HL-60/S4 treated with phorbol 12-myristate 13-acetate at 8.2 ng/mL for 4 days and 3 days (cell line): Measurements from ENCODE around the gene LRRC4B.

Experiments used
- in situ Hi-C: fragments of 300-500 bp; cut with MboI; formaldehyde crosslinking; loops from 2 replicates; pipeline ENCODE4 v1.15.0; 2022; ENCODE audit warnings: low sequenced_read_pairs

LRRC4B gene

DNA sequence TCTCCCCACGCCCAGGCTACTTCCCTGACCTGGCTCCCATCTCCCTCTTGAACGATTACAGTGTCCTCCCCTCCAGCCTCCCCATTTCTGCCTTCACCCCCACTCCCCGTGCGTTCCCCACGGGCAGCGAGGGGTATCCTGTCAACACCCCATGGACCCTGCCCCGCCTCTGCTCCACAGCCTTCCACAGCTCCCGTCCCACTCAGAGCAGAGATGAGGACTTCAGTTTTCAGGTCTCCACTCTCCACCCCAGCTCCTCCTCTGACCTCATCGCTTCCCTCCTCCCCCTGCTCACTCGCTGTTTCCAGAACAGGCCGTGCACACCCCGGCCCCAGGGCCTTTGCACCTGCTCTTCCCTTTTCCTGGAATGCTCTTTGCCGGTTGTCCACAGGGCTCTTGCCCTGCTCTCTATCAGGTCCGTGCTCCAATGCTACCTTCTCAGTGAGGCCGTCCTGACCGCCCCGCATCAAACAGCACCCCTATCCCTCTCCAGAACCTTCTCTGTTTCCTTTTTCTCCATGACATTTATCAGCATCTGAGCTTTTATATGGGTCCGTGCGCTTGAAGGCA lies 15.0 kb downstream of the LRRC4B start:
- in situ Hi-C loops, result no loop called here

DNA sequence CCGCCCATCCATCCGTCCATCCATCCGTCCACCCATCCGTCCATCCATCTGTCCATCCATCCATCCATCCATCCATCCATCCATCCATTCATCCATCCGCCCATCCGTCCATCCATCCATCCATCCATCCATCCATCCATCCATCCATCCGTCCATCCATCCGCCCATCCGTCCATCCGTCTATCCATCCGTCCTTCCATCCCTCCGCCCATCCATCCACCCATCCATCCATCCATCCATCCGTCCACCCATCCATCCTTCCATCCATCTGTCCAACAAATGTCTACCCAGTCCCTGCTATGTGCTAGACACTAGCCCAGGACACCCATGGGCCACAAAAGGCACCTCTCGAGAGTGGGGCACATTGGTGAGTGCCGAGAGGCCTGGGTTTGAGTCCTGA lies 15.7 kb downstream of the LRRC4B start:
- in situ Hi-C loops, result no loop called here

DNA sequence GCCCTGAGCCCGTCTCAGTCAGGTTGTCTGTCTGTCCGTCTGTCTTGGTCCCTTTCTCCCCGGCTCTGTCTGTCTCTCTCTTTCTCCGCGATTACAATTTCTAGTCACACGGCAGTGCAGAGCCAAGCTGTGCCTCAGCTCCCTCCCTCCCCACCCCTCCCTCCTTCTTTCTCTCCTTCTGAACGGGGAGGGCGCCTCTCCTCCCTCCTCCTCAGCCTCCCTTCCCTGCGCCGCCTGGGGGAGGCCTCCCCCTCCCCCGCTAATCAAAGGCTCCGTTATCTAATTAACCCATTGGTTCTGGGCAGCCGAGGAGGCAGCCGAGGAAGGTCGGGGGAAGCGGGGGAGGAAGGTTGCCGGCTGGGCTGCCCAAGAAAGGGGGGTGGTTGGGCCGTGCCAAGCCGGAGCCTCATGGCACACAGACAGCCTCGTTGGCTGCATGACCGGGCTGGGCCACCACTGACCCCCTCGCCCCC lies 16.5 kb downstream of the LRRC4B start:
- in situ Hi-C loops, result no loop called here

DNA sequence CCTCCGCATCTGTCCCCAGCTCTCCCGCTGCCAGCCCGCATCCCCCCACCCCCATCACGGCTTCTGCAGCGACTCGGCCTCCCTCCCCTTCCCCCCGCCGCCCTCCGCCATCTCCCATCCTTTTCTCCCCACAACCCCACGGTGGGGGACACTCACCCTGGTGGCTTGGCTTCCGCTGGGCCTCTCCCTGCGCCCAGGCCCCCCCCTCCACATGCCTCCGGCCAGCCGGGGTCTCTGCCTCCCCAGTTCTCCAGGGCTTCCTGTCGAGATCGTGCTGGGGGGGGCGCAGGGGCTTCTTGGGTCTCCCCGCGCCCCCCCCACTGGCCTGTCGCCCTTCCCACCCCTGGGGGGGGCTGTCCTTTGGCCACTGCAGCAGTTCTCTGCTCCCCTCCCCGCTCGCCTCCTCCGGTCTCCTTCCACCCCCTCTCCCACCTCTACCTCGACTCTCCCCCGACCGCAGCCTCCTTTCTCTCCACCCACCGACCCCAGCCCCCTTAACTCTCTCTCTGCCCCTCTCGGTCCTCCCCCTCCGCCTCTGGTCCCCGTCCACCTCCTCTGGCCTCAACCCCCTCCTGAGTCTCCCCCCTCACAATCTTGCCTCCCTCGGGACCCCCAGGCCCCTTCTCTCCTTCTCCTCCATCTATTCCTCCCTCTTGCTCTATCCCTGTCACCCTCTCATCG lies 17.1 kb downstream of the LRRC4B start:
- in situ Hi-C loops, result no loop called here

DNA sequence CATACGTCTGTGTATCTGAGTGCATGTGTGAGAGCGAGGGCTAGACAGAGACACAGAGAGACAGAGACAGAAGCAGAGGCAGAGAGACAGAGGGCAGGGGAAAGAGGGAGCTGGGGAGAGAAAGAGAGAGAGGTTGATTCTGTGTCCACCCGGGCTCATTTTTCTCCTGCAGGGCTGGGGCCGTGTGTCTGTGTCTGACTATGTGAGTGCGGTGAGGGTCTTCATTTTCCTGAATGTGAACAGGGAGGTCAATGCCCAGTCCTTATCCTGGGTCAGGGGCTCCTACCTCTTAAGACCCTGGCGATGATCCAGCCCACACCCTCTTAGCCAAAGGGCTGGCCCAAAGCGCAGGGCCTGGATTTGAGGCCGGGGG lies 17.7 kb downstream of the LRRC4B start:
- in situ Hi-C loops, result no loop called here

DNA sequence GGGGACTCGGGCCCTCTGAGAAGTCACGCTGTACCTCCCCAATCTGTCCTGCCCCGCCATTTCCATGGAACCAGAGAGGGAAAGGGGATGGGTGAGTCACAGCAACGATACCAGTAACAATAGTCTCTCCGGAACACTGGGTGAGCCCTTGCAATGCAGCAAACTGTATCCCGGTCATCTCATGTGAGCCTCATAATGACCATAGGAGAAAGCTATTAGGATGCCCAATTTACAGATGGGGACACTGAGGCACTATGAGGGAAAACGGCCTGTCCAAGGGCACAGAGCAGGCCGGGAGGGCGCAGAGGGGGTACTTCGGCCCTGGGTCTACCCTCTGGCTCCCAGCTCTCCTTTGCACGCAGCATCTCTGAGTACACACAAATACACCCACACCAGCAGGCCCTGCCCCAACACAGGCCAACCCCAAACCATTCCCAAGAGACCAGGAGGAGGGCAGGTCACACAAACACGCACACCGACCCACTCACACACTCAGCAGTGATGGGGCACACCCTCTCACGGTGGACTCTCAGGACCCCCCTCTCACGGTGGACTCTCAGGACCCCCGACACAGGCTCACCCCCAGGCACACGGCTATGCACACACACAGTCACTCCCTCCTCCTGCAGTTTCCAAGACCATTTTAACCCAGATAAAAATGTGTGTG lies 18.2 kb downstream of the LRRC4B start:
- in situ Hi-C loops, result no loop called here

DNA sequence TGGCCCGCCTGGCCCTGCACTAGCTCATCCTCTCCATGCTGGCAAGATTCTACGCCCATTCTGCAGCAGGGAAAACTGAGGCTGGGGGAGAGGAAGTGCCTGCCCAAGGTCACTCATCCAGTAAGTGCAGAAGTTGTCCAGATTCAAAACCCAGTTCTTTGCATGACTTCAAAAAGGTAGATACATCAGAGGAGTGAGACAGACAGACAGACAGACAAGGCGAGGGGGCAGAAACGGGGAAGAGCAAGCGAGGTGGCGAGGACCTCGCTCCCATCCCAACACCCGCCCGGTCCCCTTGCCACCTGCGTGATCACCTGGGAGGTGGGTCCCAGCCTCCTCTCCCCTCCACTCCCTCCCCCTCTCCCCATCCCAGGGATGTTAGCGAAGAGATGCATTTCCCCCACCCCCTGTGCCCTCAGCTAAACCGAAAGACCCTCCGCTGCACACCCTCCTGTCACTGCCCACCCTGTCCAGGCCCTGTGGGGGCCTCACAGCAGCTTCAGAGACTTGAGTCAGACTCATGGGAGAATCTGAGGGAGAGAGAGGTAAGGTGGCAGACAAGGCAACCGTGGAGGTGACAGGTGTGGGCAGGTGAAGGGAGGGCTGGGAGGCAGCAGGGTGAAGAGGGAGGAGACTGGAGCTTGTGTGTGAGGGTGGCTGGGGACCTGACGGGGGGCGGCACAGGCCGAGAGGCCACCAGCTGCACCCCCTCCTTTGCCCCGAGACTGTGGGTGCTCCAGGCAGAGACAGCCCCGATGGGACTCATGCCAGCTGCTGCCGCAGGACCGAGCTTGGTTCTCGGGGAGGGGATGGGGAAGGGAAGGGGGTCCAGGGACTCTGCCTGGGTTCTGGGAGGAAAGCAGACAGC lies 18.9 kb downstream of the LRRC4B start:
- in situ Hi-C loops, result no loop called here

DNA sequence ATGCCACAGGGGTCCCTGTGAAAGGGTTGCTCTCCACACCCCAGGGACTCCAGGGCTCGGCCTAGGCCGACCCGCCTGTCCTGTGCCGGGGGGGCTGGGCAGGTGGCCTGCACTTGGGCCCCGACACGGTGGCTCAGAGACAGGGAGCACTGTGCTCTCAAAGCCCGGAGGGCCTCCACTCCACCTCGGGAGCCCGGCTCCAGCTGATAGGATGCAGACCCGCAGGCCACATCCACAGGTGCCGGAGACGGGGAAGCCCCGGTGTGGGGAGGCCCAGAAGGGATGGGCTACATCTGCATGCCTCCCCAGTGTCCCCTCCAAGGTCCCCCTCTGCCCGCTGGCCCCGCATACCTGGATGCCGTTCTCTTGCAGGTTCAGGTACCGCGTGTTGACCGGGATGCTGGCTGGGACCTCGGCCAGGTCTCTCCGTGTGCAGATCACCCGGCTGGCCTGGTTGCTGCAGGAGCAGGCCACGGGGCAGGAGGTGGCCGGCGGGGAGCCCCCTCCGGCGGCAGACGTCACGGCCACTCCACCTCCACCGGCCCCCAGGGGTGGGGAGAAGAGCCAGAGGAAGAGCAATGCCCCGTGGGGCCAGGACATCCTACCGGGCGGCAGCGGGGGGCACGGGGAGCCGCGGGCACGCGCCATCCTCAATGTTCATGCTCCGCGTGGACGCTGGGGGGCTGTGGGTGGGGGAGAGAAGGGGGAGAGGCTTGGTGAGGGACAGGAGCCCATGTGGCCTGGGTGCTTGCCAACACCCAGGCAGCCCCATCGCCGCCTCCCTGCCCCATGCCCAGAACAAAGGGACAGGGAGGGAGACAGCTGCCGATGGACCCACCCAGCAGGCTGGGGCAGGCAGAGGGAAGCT lies 19.8 kb downstream of the LRRC4B start:
- in situ Hi-C loops, result no loop called here

DNA sequence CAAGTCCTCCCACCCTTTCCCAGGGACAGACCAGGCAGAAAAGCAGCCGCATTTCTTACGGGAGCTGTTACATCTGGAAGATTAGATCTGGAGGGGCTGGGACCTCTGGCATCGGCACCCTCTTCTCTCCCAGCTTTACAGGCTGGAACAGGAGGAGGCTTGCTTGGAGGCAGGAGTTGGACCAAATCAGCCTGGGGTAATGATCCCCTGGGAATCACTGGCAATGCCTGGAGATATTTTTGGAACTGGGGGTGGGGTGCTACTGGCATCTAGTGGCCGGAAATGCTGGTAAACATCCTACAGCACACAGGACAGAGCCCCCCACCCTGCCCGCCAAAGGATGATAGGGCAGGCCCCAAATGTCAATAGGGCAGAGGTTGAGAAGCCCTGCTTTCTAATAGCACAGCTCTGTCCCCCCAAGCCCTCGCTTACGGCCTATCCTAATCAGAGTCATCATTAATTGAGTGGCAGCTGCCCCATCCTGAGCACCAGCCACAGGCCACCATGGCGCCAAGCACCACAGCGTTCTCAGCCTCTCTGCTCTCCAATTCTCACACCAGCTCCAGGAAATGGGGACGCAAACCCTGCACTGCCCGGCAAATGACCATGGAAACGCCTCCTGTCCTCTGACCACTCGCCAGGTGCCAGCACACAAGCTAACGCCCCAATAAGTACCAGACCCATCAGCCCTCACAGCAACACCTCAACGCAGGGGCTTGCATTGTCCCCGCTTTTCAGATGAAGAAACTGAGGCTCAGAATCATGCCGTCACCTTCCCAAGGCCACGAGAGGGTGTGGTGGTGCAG lies 20.6 kb downstream of the LRRC4B start:
- in situ Hi-C loops, result no loop called here

DNA sequence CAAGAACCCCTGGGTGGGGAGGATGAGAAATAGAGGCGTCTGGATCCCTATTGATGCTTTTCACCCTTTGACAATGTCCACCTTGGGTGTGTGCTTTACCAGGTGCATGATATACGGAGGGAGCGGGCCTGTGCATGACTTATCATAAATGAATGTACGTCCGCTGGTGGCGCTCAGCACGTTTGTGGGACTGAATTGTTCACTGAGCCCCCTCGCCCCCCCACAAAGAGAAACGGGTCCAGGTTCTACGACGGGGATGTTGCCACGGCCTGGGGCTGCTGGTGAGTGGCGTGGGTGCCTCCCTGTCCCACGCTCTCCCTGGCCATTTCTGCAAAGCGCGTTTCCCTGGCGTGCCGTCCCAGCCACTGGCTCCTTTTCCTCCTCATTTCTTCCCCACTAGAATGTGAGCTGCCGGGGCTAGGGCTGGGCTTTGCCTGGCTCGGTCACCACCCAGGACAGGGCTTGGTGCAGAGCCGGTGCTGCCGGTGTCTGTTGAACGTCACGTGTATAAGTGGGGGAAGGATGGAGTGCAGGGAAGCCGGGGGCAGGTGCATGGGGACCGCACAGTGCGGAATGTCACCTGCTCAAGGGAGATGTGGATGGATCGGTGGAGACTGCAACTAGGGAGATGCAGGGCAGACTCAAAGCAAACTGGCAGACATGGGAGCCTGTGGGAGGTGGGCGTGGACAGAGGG lies 21.6 kb downstream of the LRRC4B start:
- in situ Hi-C loops, result no loop called here

DNA sequence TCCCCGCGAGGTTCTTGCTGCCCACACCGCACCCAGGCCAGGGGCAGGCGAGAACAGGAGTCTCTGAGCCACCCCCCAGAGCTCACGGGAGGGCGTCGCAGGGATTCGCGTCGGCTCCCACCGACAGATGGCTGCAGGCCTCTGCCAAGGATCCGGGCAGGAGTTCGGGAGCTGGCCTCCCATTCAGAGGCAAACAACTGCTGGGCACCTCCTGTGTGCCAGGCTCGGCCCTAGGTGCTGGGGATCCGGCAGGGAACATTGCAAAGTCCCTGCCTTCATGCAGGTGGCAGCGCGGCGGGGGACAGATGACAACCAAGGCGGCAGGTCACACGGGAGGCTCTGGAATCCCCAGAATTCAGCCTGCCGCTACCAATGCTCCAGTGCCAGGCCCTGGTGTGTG lies 25.3 kb downstream of the LRRC4B start:
- in situ Hi-C loops, result no loop called here

DNA sequence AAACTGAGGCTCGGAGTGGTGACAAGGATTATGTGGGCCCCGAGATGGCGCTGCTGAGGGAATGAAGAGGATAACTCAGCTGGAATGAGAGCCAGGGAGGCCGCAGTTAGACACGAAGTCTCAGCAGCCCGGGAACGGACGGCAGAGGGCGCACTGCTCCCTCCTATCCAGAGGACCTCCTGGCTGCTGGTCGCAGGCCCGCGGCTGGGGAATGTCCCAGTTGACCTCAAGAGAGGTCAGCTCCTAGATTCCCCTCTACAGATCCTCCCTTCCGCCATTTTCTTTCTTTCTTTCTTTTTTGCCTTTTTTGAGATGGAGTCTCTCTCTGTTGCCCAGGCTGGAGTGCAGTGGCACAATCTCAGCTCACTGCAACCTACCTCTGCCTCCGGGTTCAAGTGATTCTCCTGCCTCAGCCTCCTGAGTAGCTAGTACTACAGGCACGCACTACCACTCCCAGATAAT lies 30.4 kb downstream of the LRRC4B start:
- in situ Hi-C loops, result loop anchor here (10.0 kb wide), 1 partner anchor 247 kb away; no protein-coding TSS in a partner anchor

DNA sequence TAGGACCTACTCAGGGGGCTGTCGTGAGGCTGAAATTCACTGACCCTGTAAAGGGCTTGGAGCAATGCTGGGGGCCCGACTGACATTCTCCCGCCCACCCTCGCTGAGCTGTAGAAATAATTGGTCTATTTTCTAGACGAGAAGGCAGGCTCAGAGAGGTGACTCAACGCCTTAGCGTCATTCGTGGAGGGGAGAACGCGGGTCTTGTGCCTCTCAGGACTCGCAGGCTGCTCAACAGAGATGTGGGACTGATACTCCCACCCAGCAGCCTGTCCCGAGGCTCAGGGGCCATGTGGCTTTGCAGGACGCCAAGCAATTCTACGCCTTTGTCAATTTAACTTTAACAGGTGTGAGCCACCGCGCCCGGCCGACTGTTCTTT lies 30.9 kb downstream of the LRRC4B start:
- in situ Hi-C loops, result loop anchor here (10.0 kb wide), 1 partner anchor 248 kb away; no protein-coding TSS in a partner anchor

DNA sequence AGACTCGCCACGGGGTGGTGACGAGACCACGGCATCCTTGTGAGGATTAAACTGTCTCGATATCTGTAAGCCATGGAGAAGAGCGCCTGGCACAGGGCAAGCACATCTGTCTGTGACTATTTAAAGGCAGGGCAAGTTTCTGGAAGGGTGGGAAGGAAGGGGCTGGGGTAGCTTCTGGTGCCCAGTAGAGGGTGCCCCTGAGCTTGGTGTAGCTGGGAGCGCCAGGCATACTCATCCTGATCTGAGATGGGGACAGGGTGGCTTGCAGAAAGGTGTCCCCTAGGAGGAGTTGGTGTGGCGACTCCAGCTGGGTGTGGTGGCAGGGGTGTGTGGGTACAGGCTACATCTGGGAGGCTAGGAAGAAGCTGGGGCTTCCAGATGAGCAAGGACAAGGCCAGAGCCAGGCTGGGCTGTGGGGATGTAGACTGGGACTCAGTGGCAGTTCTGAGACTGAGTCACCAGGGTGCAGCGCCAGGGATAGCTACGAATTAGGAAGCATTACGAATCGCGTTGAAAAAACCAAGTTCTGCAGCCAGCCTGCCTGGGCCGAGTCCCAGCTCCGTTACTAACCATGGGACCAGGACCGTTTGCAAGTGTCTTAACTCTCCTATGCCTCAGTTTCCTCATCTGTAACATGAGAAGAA lies 31.5 kb downstream of the LRRC4B start:
- in situ Hi-C loops, result loop anchor here (10.0 kb wide), 1 partner anchor 248 kb away; no protein-coding TSS in a partner anchor

DNA sequence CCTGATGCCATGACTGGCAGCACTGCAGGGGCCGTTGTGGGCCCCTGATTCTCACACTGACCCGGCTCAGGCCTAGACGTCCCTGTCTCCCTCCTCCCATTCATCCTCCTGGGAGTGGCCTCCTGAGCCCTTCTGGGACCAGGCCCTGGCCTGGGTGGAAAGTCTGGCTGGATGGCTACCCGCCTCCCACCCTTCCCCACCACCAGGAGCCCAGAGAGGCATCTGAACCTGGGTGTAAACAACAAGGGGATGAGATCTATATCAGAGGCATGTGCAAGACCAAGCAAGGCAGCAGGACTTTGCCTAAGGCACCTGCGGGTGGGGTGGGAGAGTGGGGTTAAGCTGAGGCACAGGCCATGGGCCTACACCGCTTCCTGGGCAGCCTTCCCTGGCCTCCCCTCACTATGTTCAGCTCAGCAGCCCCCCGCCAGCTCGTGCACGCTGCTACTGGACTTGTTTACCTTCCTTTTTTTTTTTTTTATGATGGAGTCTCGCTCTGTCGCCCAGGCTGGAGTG lies 32.5 kb downstream of the LRRC4B start:
- in situ Hi-C loops, result loop anchor here (10.0 kb wide), 1 partner anchor 249 kb away; no protein-coding TSS in a partner anchor

DNA sequence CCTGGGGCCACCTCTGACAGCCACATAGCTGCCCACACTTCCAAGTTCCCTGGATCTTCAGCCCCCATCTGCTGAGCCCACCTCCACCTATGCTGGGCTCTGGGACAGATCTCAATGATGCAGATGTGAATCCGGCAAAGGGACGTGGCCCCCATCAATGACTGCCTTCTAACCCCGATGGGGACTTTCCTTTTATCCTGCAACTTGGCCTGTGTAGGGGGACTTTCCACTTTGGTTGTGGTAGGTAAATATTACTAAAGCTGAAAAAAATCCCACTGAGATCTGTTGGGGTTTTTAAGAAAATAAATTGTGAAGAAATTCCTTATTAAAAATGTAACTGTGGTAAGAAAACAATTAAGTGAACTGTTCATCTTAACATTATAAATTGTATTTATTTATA lies 33.8 kb downstream of the LRRC4B start:
- in situ Hi-C loops, result loop anchor here (10.0 kb wide), 1 partner anchor 250 kb away; no protein-coding TSS in a partner anchor

DNA sequence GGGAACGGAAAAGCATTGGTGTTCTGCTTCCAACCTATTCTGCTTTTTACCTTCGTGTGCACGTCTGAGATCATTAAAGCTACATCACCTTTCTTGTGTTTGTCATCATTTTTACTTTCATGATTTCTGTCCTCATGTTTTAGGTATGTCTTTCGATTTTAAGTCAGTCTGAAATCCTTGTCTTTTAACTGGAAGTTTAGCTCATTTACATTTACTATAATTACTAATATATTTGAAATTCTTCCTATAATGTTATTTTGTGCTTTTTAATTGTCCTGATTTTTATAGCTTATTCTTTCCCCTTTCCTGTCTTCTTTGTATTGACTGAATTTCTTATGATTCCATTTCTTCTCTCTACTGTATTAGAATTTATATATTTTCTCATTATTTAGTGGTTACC lies 35.3 kb downstream of the LRRC4B start:
- in situ Hi-C loops, result loop anchor here (10.0 kb wide), 1 partner anchor 252 kb away; no protein-coding TSS in a partner anchor

DNA sequence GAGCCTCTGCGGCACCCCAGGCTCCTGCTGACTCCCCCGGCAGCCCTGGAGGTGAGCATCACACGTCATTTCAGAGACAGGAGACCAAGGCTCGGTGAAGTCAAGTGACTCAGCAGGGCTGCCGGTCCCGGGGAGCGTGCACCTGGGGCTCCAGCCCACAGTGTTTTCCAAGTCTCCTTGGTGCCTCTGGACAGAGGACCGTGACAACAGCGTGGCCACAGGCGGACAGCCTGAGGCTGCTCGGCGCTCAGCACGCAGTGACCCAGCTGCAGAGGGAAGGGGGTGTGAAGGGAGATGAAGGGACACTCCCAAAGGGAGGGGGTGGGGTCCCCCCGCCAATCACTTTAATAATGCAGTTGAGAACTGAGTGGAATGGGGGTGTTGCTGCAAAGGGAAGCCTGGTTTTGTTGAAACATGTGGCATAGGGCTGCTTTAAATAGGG lies 37.0 kb downstream of the LRRC4B start:
- in situ Hi-C loops, result loop anchor here (10.0 kb wide), 1 partner anchor 254 kb away; no protein-coding TSS in a partner anchor
